Activated CD4-positive, alpha-beta T cell treated with anti-CD3 and anti-CD28 coated beads, Interleukin-2, amount 50 U/mL, for 48 hours (primary cell): ENCODE results near the gene TBC1D5.
"Not testable (repeated sequence)": the region's sequence is repeated elsewhere in the genome, so short reads cannot be mapped to it uniquely, and the experiment has no call there.

Source experiments
- DNase-seq, 2 experiments: peaks; one replicate each; pipeline ENCODE4 v3.0.0-alpha.2; 2020

The TBC1D5 gene

GRCh38 chr3:17707813-17708543 is 34.5 kb downstream of the TBC1D5 start:
- DNase-seq = no peak

GRCh38 chr3:17705991-17706390 is 36.4 kb downstream of the TBC1D5 start:
- DNase-seq = not testable (repeated sequence)

GRCh38 chr3:17699815-17700214 is 42.6 kb downstream of the TBC1D5 start:
- DNase-seq = not testable (repeated sequence)

GRCh38 chr3:17695665-17696064 is 46.8 kb downstream of the TBC1D5 start:
- DNase-seq = not testable (repeated sequence)

- not testable (repeated sequence) for DNase-seq
These were observed 48.8 kb downstream of the TBC1D5 start for GRCh38 chr3:17693670-17693999.

DNA sequence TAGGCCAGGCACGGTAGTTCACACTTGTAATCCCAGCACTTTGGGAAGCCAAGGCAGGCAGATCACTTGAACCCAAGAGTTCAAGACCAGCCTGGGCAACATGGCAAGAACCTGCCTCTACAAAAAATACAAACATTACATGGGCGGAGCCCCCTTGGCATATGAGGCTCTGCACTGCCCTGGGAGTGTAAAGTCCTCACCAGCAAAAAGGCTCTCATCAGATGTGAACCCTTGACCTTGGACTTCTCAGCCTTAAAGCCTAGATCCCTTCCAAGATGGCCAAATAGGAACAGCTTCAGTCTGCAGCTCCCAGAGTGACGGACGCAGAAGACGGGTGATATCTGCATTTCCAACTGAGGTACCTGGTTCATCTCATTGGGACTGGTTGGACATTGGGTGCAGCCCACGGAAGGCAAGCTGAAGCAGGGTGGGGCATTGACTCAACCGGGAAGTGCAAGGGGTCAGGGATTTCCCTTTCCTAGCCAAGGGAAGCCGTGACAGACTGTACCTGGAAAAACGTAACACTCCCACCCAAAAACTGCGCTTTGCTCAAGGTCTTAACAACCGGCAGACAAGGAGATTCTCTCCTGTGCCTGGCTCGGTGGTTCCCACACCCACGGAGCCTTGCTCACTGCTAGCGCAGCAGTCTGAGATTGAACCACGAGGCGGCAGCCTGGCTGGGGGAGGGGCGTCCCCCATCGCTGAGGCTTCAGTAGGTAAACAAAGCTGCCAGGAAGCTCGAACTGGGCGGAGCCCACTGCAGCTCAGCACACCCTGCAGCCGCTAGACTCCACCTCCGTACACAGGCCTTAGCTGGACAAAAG is 49.4 kb downstream of the TBC1D5 start:
- peak; percentile 51 to 68 for DNase-seq

DNA sequence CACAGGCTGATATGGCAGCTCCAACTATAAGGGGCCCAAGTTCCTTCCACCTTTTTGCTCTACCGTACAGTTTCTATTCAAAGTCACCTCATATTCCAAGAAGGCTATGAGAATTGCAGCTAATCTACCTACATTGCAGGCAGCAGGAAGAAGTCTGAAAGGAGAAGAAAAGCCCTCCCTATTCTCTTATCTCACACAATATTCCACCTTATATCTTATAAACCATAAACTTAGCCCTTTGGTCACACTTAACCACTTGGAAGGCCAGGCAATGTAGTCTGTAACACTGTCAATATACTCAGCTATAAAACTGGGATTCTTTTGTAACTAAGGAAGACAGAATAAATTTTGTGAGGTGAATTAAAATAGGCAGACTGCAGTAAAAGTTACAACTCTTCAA is 54.9 kb downstream of the TBC1D5 start:
- DNase-seq = no peak

- DNase-seq = no peak
These were observed 55.8 kb downstream of the TBC1D5 start for GRCh38 chr3:17686613-17687012.

- no peak for DNase-seq
These were observed 58.8 kb downstream of the TBC1D5 start for GRCh38 chr3:17683542-17684207.

- DNase-seq = no peak
These were observed 61.9 kb downstream of the TBC1D5 start for GRCh38 chr3:17680530-17680929.

- no peak for DNase-seq
These were observed 64.2 kb downstream of the TBC1D5 start for GRCh38 chr3:17678116-17678741.

- DNase-seq = no peak
These were observed 68.2 kb downstream of the TBC1D5 start for GRCh38 chr3:17674082-17674686.

DNA sequence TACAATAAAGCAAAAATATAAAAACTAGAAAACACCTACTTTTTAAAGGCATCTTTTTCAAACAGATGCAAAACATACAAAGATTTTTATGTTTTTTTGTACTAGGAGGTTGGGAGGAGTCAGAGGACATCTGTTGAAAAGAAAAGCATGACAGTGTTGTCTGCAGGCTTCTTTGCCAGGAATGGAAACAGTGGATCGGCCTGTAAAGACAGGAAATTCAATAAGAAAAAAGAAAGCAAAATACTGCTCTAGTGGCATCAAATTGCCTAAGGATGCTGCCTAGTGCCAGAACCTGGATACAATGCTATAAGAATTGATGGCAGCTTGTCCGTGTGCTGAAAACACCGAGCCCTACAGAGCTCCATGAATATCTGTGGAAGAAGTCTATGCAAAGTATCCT is 69.9 kb downstream of the TBC1D5 start:
- no peak for DNase-seq

GRCh38 chr3:17670749-17671148 is 71.7 kb downstream of the TBC1D5 start:
- DNase-seq = no peak

DNA sequence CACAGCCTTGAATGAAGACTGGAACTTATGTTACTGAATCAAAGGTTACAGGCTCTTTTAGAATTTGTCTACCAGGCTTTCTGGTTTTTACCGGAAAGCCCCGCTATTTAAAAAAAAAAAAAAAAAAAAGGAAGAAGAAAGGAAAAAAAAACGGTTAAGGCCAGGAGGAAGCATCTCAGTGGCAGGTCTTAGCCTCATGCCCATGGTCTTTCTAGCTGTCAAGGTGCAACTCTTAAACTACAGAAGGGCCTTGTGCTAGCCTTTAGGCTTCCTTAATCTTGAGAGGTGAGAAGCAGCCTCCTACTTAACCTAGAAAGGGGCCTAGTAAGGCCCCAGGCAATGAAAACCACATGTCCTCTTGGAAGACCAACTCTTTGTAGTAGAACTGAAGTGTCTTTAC is 77.5 kb downstream of the TBC1D5 start:
- DNase-seq = no peak

DNA sequence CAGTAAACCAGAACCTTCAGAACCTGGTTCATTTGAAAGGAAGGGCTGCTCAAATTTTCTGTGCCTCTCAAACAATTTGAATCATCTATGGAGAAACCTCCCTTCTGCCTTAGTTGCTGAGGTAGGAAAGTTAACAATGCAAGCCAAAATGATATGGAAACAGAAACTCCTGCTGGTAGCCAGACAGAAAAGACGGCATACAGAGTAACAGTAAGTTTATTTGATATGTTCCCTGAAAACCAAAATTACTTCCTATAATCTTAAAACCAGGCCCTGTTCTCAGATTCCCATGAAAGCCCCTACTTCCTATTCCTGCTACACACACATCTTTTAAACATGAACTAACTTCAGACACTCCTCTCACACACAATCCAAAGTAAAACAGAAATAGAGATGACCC is 86.2 kb downstream of the TBC1D5 start:
- no peak for DNase-seq

DNA sequence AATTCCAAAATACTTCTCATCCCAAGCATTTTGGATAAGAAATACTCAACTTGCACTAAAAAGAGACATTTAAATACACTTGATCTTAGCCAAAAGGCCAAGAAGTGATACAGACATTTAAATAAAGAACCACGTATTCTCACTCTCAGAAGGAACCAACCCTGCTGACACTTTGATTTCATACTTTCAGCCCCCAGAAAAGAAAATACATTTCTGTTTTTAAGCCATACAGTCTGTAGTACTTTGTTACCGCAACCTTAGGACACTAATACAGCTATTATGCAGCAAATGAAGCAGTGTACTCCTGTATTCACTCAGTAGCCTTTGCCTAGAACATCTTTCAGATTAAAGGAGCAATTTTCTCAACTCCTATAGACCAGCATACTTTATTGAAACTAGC is 86.7 kb downstream of the TBC1D5 start:
- DNase-seq = no peak

- not testable (repeated sequence) for DNase-seq
These were observed 92.7 kb downstream of the TBC1D5 start for GRCh38 chr3:17649748-17650147.

- not testable (repeated sequence) for DNase-seq
These were observed 93.6 kb downstream of the TBC1D5 start for GRCh38 chr3:17648630-17649355.

DNA sequence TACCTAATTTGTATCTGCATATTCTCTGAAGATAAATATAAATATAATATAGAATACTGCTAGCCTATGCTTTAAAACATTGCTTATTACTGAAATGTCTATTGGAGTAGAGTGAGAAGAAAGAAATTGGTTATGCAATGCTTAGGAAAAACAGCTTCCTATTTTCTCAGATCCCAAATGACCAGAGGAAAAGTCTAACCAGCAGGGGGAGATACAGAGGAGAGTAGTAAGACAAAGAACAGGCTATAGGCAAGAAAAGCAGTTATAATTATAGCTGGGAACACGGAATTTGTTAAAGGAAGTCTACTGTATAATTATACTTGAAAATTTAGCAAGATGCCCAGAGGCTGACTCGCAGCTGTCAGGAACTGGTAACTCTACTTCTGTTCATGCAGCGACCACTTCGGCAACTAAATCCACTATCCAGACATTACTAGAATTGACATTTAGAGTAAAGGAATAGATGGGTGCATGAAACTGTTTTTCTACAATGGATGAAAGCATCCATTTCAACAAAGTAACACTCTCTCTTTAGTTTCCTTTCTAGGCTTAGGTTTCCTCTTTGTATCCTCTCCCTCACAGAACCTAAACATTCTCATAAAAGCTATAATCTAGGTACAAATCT is 97.2 kb downstream of the TBC1D5 start:
- no peak for DNase-seq

- DNase-seq = no peak
These were observed 98.7 kb downstream of the TBC1D5 start for GRCh38 chr3:17643691-17644090.

GRCh38 chr3:17642474-17642873 is 100.0 kb downstream of the TBC1D5 start:
- no peak for DNase-seq
